GM12878 (cell line): Measurements from ENCODE around the gene GCSAML. TPM values are rescaled to one million over a fixed set of nuclear protein-coding genes. Genes with fewer than 3 reads are reported as not detected.

ENCODE experiments used
- ATAC-seq: fragments of 200-7000 bp; cut with Tn5 transposase; 3 replicates; pipeline ENCODE4 v1.9.1; 2020; ENCODE audit warnings: mild to moderate bottlenecking, moderate library complexity
- BruUV-seq: library from RNA; stranded (reverse); fragments of 400-500 nt; replicated peaks from 2 replicates; lab custom pipeline; 2021; lab: Mats Ljungman, UMichigan
- CTCF ChIA-PET: fragments of 300-600 bp; sonication (Branson Sonifier 250); formaldehyde crosslinking; extraction: SDS; loops from one replicate; lab custom pipeline; 2021; ENCODE audit warnings: inconsistent platforms; lab: Yijun Ruan, JAX
- POLR2A ChIA-PET: fragments of 350-600 bp; formaldehyde crosslinking; extraction: SDS; loops from one replicate; lab custom pipeline; 2021; ENCODE audit warnings: inconsistent platforms; lab: Charles Lee
- RAD21 ChIA-PET: fragments of 300-600 bp; sonication (Branson Sonifier 250); formaldehyde crosslinking; loops from one replicate; lab custom pipeline; 2023; ENCODE audit warnings: antibody characterized with exemption; ENCODE audit not compliant: unreplicated experiment; lab: Charles Lee
- SMC1A ChIA-PET: fragments of 300-600 bp; sonication (Branson Sonifier 250); formaldehyde crosslinking; loops from one replicate; lab custom pipeline; 2023; ENCODE audit not compliant: unreplicated experiment, uncharacterized antibody; lab: Charles Lee
- DNase-seq: peaks from one replicate; pipeline ENCODE4 v3.0.0-alpha.2; 2011; ENCODE audit warnings: low read depth, low spot score
- FAIRE-seq: peaks from 3 replicates; lab custom pipeline; 2011; peaks lifted over from hg19 to GRCh38; lab: Jason Lieb, UNC
- H2AFZ ChIP-seq: 2 replicates; pipeline ENCODE4 v1.6.0; 2011; ENCODE audit warnings: low read depth, low read length, control low read depth; ENCODE audit not compliant: control insufficient read depth
- H3K27ac ChIP-seq: 2 replicates; pipeline ENCODE4 v1.5.1; 2011; ENCODE audit warnings: control low read depth; ENCODE audit not compliant: control insufficient read depth, insufficient read depth
- H3K27me3 ChIP-seq, 2 experiments: replicated peaks in 1 of 2; 2 replicates each; pipeline versions ENCODE4 v1.6.0 to v1.6.1; 2011; ENCODE audit warnings: low read length in 1 of 2; ENCODE audit not compliant: control insufficient read depth in 2 of 2, insufficient read depth in 2 of 2
- H3K36me3 ChIP-seq, 2 experiments: 2 replicates each; pipeline ENCODE4 v1.5.1; 2011; ENCODE audit warnings: low read length in 1 of 2; ENCODE audit not compliant: control insufficient read depth in 2 of 2, insufficient read depth in 2 of 2
- H3K4me1 ChIP-seq: 2 replicates; pipeline ENCODE4 v1.6.1; 2011; ENCODE audit warnings: mild to moderate bottlenecking, low read length, moderate library complexity, mixed read lengths; ENCODE audit not compliant: control insufficient read depth, insufficient read depth
- H3K4me2 ChIP-seq: 2 replicates; pipeline ENCODE4 v1.6.0; 2011; ENCODE audit warnings: control low read depth; ENCODE audit not compliant: control insufficient read depth, insufficient read depth
- H3K4me3 ChIP-seq: fragments of 200-600 bp; sonication (generic); 2 replicates; pipeline ENCODE4 v1.5.1; 2016
- H3K79me2 ChIP-seq: 2 replicates; pipeline ENCODE4 v1.6.0; 2011; ENCODE audit warnings: low read length; ENCODE audit not compliant: control insufficient read depth, insufficient read depth
- H3K9ac ChIP-seq: 2 replicates; pipeline ENCODE4 v1.8.0; 2011; ENCODE audit warnings: low read length, control low read depth, mixed read lengths; ENCODE audit not compliant: control insufficient read depth, insufficient read depth
- H3K9me3 ChIP-seq: replicated peaks from 3 replicates; pipeline ENCODE4 v1.5.1; 2011; ENCODE audit warnings: mild to moderate bottlenecking, low read length; ENCODE audit not compliant: control insufficient read depth, insufficient read depth
- H4K20me1 ChIP-seq: 2 replicates; pipeline ENCODE4 v1.6.0; 2011; ENCODE audit not compliant: control insufficient read depth, insufficient read depth
- BCL11A ChIP-seq: IDR thresholded peaks from 2 replicates; pipeline ENCODE4 v1.6.1; 2011; ENCODE audit warnings: low read depth, low read length
- BHLHE40 ChIP-seq, 2 experiments: fragments of 450-650 bp in 1 of 2; IDR thresholded peaks; 2 replicates each; pipeline ENCODE4 v1.6.1; 2011 to 2017; ENCODE audit warnings: low read depth in 2 of 2, borderline replicate concordance in 1 of 2, improper control_type of control experiment in 1 of 2, low read length in 1 of 2, mild to moderate bottlenecking in 1 of 2
- CBX3 ChIP-seq: fragments of 200-600 bp; sonication (generic); IDR thresholded peaks from 2 replicates; pipeline ENCODE4 v1.6.1; 2016; ENCODE audit warnings: low read depth, borderline replicate concordance
- EP300 ChIP-seq, 2 experiments: fragments of 150-350 bp in 1 of 2; IDR thresholded peaks; 2 replicates each; pipeline ENCODE4 v1.6.1; 2011 to 2012; ENCODE audit warnings: low read depth in 2 of 2, low read length in 2 of 2, borderline replicate concordance in 1 of 2, improper control_type of control experiment in 1 of 2, inconsistent platforms in 1 of 2; ENCODE audit not compliant: control insufficient read depth in 1 of 2
- ESRRA ChIP-seq: IDR thresholded peaks from 2 replicates; pipeline ENCODE4 v1.6.1; 2012; ENCODE audit warnings: mild to moderate bottlenecking, low read length, improper control_type of control experiment
- FOS ChIP-seq: IDR thresholded peaks from 3 replicates; pipeline ENCODE4 v1.6.1; 2011; ENCODE audit warnings: borderline replicate concordance; ENCODE audit not compliant: insufficient read length; ENCODE audit errors: extremely low read depth
- JUND ChIP-seq: IDR thresholded peaks from 2 replicates; pipeline ENCODE4 v1.6.1; 2012; ENCODE audit warnings: low read depth, mild to moderate bottlenecking, low read length, improper control_type of control experiment, moderate library complexity
- LARP7 ChIP-seq: fragments of 450-650 bp; IDR thresholded peaks from 2 replicates; pipeline ENCODE4 v1.6.1; 2017; ENCODE audit warnings: mild to moderate bottlenecking
- MEF2B ChIP-seq: fragments of 450-650 bp; IDR thresholded peaks from 2 replicates; pipeline ENCODE4 v1.6.1; 2018; ENCODE audit warnings: mild to moderate bottlenecking, moderate library complexity; ENCODE audit not compliant: partially characterized antibody, poor library complexity, severe bottlenecking
- PAX8 ChIP-seq: fragments of 450-650 bp; IDR thresholded peaks from 2 replicates; pipeline ENCODE4 v1.6.1; 2017; ENCODE audit warnings: mild to moderate bottlenecking, moderate library complexity
- POLR2AphosphoS5 ChIP-seq: IDR thresholded peaks from 2 replicates; pipeline ENCODE4 v1.6.1; 2011; ENCODE audit warnings: mild to moderate bottlenecking, low read length, inconsistent platforms
- SMAD5 ChIP-seq: IDR thresholded peaks from 2 replicates; pipeline ENCODE4 v1.6.1; 2016; ENCODE audit warnings: antibody characterized with exemption, low read depth
- SREBF2 ChIP-seq: IDR thresholded peaks from 2 replicates; pipeline ENCODE4 v1.6.1; 2012; ENCODE audit warnings: mild to moderate bottlenecking, low read length
- TAF1 ChIP-seq: IDR thresholded peaks from 2 replicates; pipeline ENCODE4 v1.6.1; 2011; ENCODE audit warnings: mild to moderate bottlenecking, low read depth, low read length, borderline replicate concordance
- TBL1XR1 ChIP-seq: IDR thresholded peaks from 2 replicates; pipeline ENCODE4 v1.6.1; 2012; ENCODE audit warnings: low read depth, low read length, improper control_type of control experiment
- TCF12 ChIP-seq: IDR thresholded peaks from 2 replicates; pipeline ENCODE4 v1.6.1; 2011; ENCODE audit warnings: low read depth, mild to moderate bottlenecking, low read length
- WRNIP1 ChIP-seq: IDR thresholded peaks from 2 replicates; pipeline ENCODE4 v1.6.1; 2011; ENCODE audit warnings: low read depth, low read length, improper control_type of control experiment, borderline replicate concordance
- ZNF217 ChIP-seq: fragments of 450-650 bp; IDR thresholded peaks from 2 replicates; pipeline ENCODE4 v1.6.1; 2017; ENCODE audit warnings: antibody characterized with exemption, mild to moderate bottlenecking
- WGBS: methylation state at CpG from one replicate; pipeline ENCODE4 v1.1.6; 2016; ENCODE audit warnings: low lambda C conversion rate; ENCODE audit not compliant: insufficient replicate concordance, insufficient coverage; ENCODE audit errors: missing lambda C conversion rate; 5-methylcytosine and 5-hydroxymethylcytosine counted together
- in situ Hi-C: fragments of 300-500 bp; cut with MboI; formaldehyde crosslinking; loops from 9 replicates; pipeline ENCODE4 v1.14.3; 2018; ENCODE audit warnings: mixed read lengths
- intact Hi-C: fragments of 100-400 bp; cut with micrococcal nuclease; formaldehyde crosslinking; loops from one replicate; pipeline ENCODE4 v1.14.2; 2022; ENCODE audit not compliant: unreplicated experiment
- polyA plus RNA-seq, 11 experiments: library from polyadenylated mRNA; depleted of rRNA in 4 of 11; unstranded in 6 of 11; stranded (reverse) in 5 of 11; fragments of >200 nt; fragmentation: Nextera tagmentation in 4 of 11; fragmentation: Illumina TruSeq in 1 of 11; extraction: Ambion mirVana in 4 of 11; extraction: Trizol in 1 of 11; gene quantifications; 1 replicate in 1 of 11; 2 replicates in 10 of 11; pipeline versions ENCODE4 v1.2.1 to v1.2.3, GENCODE V29; 2011 to 2016; ENCODE audit warnings: inconsistent platforms in 2 of 11, missing spikeins in 2 of 11, low read depth in 1 of 11
- total RNA-seq, 4 experiments: library from RNA; depleted of rRNA in 3 of 4; stranded (reverse); fragments of >200 nt in 3 of 4; fragmentation: Illumina TruSeq in 1 of 4; extraction: Trizol in 1 of 4; gene quantifications; 2 replicates each; pipeline versions ENCODE4 v1.2.1 to v1.2.3, GENCODE V29; 2013 to 2021
- TF ChIP-seq, protein P1 (sequence below): IDR thresholded peaks from 2 replicates; pipeline ENCODE4 v1.6.1; 2012; ENCODE audit warnings: low read length, inconsistent platforms

Gene GCSAML
- total and polyA plus RNA-seq, 10 of the 15 experiments (the other 5 are each of a cell fraction or from before 2014, with no cell fraction given), result 0.03 TPM; not detected in 9

- in situ Hi-C loops, result no loop called here
Measured at GRCh38 chr1:247529771-247530355, 19.1 kb upstream of the GCSAML start.

DNA sequence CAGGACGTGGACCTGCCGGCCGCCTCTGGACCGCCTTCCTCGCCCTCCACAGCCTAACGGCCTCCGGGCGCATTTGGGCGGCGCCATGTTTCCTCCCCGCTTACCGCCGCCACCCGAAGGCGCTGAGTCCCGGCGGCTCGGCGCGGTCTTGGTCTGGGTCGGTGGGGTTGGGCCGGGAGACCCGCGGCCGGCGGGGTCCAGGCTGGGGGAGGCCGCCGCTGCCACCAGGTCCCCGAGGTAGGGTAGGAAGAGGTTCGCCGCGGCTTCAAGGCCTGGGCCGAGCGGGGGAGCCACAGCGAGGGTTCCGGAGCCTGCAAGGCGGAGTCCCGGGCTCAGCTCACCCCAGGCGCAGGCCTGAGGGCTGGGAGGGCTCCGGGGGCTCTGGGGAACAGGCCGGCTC is 18.1 kb upstream of the GCSAML start:
- no peak overlapping the region for H3K4me2 ChIP-seq
- no peak overlapping the region for H2AFZ ChIP-seq
- H3K9me3 ChIP-seq, result no peaks in the 10 kb centered on the region
- no peaks in the 10 kb centered on the region for H3K79me2 ChIP-seq
- H3K27me3 ChIP-seq, result no peaks in the 10 kb centered on the region
- DNase-seq, result no peak
- no peak overlapping the region for H3K4me3 ChIP-seq
- no peak for ATAC-seq
- SMC1A ChIA-PET, result no interaction called here
- intact Hi-C loops, result no loop called here
- no TSS peak for BruUV-seq
- in situ Hi-C loops, result no loop called here
- WGBS, result 53% methylated on average over 34 of the region's 41 CpGs
- H3K4me1 ChIP-seq, result no peaks in the 10 kb centered on the region
- H3K9ac ChIP-seq, result no peak overlapping the region
- POLR2A ChIA-PET, result interaction anchor here (0.7 kb wide), 1 partner anchor 1670 kb away, joined by 10 read pairs; no protein-coding TSS in a partner anchor
- RAD21 ChIA-PET, result no interaction called here
- CTCF ChIA-PET, result no interaction called here
- H3K36me3 ChIP-seq, result no peaks in the 10 kb centered on the region
- H3K27ac ChIP-seq, result no peak overlapping the region
- H4K20me1 ChIP-seq, result no peaks in the 10 kb centered on the region
- no peak for FAIRE-seq
- TF ChIP-seq CBX3 (no peak), ZNF217 (no peak), FOS (no peak), TAF1 (no peak), JUND (no peak), BHLHE40 (IDR thresholded peaks at IDR 0.05; ENCODE audit: borderline replicate concordance in 1 of 2, low read depth in 2 of 2, low read length in 1 of 2) (no peak), POLR2AphosphoS5 (no peak), MEF2B (no peak), LARP7 (no peak), BCL11A (no peak), ESRRA (no peak), WRNIP1 (no peak)

More at GRCh38 chr1:247529771-247530355, 19.1 kb upstream of the GCSAML start:
- no peak for ATAC-seq
- no peak overlapping the region for H3K9ac ChIP-seq
- no peaks in the 10 kb centered on the region for H3K27me3 ChIP-seq
- H3K36me3 ChIP-seq, result no peaks in the 10 kb centered on the region
- no peak overlapping the region for H3K4me2 ChIP-seq
- CTCF ChIA-PET, result no interaction called here
- no peak for TF ChIP-seq EP300 (IDR thresholded peaks at IDR 0.05; ENCODE audit: borderline replicate concordance in 1 of 2, control insufficient read depth in 1 of 2, low read depth in 2 of 2, low read length in 2 of 2)
- no peak for TF ChIP-seq SMAD5
- TF ChIP-seq, protein P1, sequence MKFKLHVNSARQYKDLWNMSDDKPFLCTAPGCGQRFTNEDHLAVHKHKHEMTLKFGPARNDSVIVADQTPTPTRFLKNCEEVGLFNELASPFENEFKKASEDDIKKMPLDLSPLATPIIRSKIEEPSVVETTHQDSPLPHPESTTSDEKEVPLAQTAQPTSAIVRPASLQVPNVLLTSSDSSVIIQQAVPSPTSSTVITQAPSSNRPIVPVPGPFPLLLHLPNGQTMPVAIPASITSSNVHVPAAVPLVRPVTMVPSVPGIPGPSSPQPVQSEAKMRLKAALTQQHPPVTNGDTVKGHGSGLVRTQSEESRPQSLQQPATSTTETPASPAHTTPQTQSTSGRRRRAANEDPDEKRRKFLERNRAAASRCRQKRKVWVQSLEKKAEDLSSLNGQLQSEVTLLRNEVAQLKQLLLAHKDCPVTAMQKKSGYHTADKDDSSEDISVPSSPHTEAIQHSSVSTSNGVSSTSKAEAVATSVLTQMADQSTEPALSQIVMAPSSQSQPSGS, result no peak
- no peak for TF ChIP-seq SREBF2
- no peak for TF ChIP-seq ZNF217
- no peak for TF ChIP-seq TCF12
- no peak for TF ChIP-seq CBX3
- no peak for TF ChIP-seq PAX8
- TF ChIP-seq TBL1XR1, result no peak
- RAD21 ChIA-PET, result no interaction called here
- H3K79me2 ChIP-seq, result no peaks in the 10 kb centered on the region
- SMC1A ChIA-PET, result no interaction called here
- H2AFZ ChIP-seq, result no peak overlapping the region
- no TSS peak for BruUV-seq
- H3K27ac ChIP-seq, result no peak overlapping the region
- WGBS, result 6% methylated on average over 1 of the region's 1 CpG
- no peak for DNase-seq
- POLR2A ChIA-PET, result no interaction called here
- H4K20me1 ChIP-seq, result no peaks in the 10 kb centered on the region
- no peak overlapping the region for H3K4me3 ChIP-seq
- FAIRE-seq, result no peak
- H3K9me3 ChIP-seq, result no peaks in the 10 kb centered on the region
- intact Hi-C loops, result no loop called here
- no peaks in the 10 kb centered on the region for H3K4me1 ChIP-seq
